CD14-positive monocyte (primary cell): ENCODE results near the gene ABHD5. TPM values are rescaled to one million over a fixed set of nuclear protein-coding genes. Genes with fewer than 3 reads are reported as not detected.

ENCODE experiments used
- DNase-seq, 3 donors: peaks; one replicate each; pipeline ENCODE4 v3.0.0-alpha.2; 2011 to 2022
- H2AFZ ChIP-seq: 2 replicates; pipeline ENCODE4 v1.6.0; 2012; ENCODE audit warnings: mild to moderate bottlenecking, low read depth, low read length, inconsistent platforms; ENCODE audit not compliant: insufficient read depth, poor library complexity, severe bottlenecking
- H3K27ac ChIP-seq, 2 donors: 1 replicate in 1 of 2; 2 replicates in 1 of 2; pipeline ENCODE4 v1.5.1; 2012 to 2013; ENCODE audit warnings: low read length in 2 of 2, control low read depth in 1 of 2, inconsistent platforms in 1 of 2, low read depth in 1 of 2, mild to moderate bottlenecking in 1 of 2
- H3K27me3 ChIP-seq, 2 donors: one replicate each; pipeline versions ENCODE4 v1.6.0 to v1.6.1; 2011 to 2013; ENCODE audit warnings: low read length in 2 of 2; ENCODE audit not compliant: control insufficient read depth in 2 of 2, insufficient read depth in 2 of 2
- H3K36me3 ChIP-seq, 2 donors: replicated peaks in 1 of 2; 1 replicate in 1 of 2; 2 replicates in 1 of 2; pipeline versions ENCODE4 v1.5.1 to v1.6.1; 2012 to 2013; ENCODE audit warnings: low read length in 2 of 2, control low read depth in 1 of 2, inconsistent platforms in 1 of 2, mild to moderate bottlenecking in 1 of 2; ENCODE audit not compliant: insufficient read depth in 2 of 2, control insufficient read depth in 1 of 2
- H3K4me1 ChIP-seq, 2 donors: 1 replicate in 1 of 2; 2 replicates in 1 of 2; pipeline versions ENCODE4 v1.5.1 to v1.6.1; 2012 to 2013; ENCODE audit warnings: low read length in 2 of 2, control low read depth in 1 of 2, inconsistent platforms in 1 of 2, mild to moderate bottlenecking in 1 of 2, moderate library complexity in 1 of 2; ENCODE audit not compliant: insufficient read depth in 2 of 2, control insufficient read depth in 1 of 2
- H3K4me2 ChIP-seq: replicated peaks from 2 replicates; pipeline ENCODE3; 2012; ENCODE audit warnings: low read length, moderate library complexity, mild to moderate bottlenecking; ENCODE audit not compliant: poor library complexity, severe bottlenecking; ENCODE audit errors: extremely low read depth
- H3K4me3 ChIP-seq, 3 experiments: fragments of 200-600 bp in 1 of 3; sonication (generic) in 1 of 3; replicated peaks in 1 of 3; 1 replicate in 2 of 3; 2 replicates in 1 of 3; pipeline ENCODE4 v1.5.1; 2011 to 2013; ENCODE audit warnings: low read length in 3 of 3, mild to moderate bottlenecking in 3 of 3, control low read depth in 2 of 3, low read depth in 2 of 3, inconsistent platforms in 1 of 3, moderate library complexity in 1 of 3
- H3K79me2 ChIP-seq: 2 replicates; pipeline ENCODE4 v1.6.0; 2012; ENCODE audit warnings: mild to moderate bottlenecking, control low read depth, inconsistent platforms, low read length, moderate library complexity; ENCODE audit not compliant: insufficient read depth
- H3K9ac ChIP-seq: 2 replicates; pipeline ENCODE4 v1.6.0; 2017; ENCODE audit warnings: low read length, mild to moderate bottlenecking; ENCODE audit not compliant: insufficient read depth, poor library complexity, severe bottlenecking
- H3K9me3 ChIP-seq, 2 donors: replicated peaks in 1 of 2; 1 replicate in 1 of 2; 2 replicates in 1 of 2; pipeline versions ENCODE4 v1.5.1 to v1.6.1; 2012 to 2013; ENCODE audit warnings: low read length in 2 of 2, control low read depth in 1 of 2; ENCODE audit not compliant: control insufficient read depth in 1 of 2, insufficient read depth in 1 of 2
- H4K20me1 ChIP-seq: 2 replicates; pipeline ENCODE4 v1.6.0; 2012; ENCODE audit warnings: mild to moderate bottlenecking, low read length, control low read depth, moderate library complexity; ENCODE audit not compliant: insufficient read depth
- H3K27ac Mint-ChIP-seq, 7 donors: one replicate each; pipeline ENCODE4 v1.8.0; 2020; ENCODE audit warnings: mild to moderate bottlenecking in 7 of 7, mixed read lengths in 7 of 7, moderate library complexity in 6 of 7, inconsistent platforms in 2 of 7
- H3K27me3 Mint-ChIP-seq, 3 donors: one replicate each; pipeline ENCODE4 v1.8.0; 2021 to 2022; ENCODE audit warnings: low read depth in 3 of 3, mild to moderate bottlenecking in 3 of 3, mixed read lengths in 3 of 3, moderate library complexity in 3 of 3, inconsistent platforms in 1 of 3
- H3K36me3 Mint-ChIP-seq, 2 donors: one replicate each; pipeline ENCODE4 v1.8.0; 2020; ENCODE audit warnings: mixed read lengths in 2 of 2, inconsistent platforms in 1 of 2, mild to moderate bottlenecking in 1 of 2
- H3K4me1 Mint-ChIP-seq: one replicate; pipeline ENCODE4 v1.8.0; 2020; ENCODE audit warnings: mild to moderate bottlenecking, mixed read lengths
- H3K4me3 Mint-ChIP-seq, 2 donors: one replicate each; pipeline ENCODE4 v1.8.0; 2020; ENCODE audit warnings: mild to moderate bottlenecking in 2 of 2, mixed read lengths in 2 of 2, moderate library complexity in 1 of 2
- H3K9me3 Mint-ChIP-seq, 7 donors: one replicate each; pipeline ENCODE4 v1.8.0; 2020 to 2022; ENCODE audit warnings: mixed read lengths in 7 of 7, mild to moderate bottlenecking in 6 of 7, moderate library complexity in 6 of 7, inconsistent platforms in 2 of 7
- WGBS: methylation state at CpG from one replicate; pipeline ENCODE4 v1.1.5; 2013; ENCODE audit warnings: missing lambda C conversion rate; ENCODE audit not compliant: insufficient coverage; 5-methylcytosine and 5-hydroxymethylcytosine counted together
- intact Hi-C, 2 donors: fragments of 100-400 bp; cut with micrococcal nuclease; formaldehyde crosslinking; loops; one replicate each; pipeline versions ENCODE4 v1.15.0 to v1.15.1; 2023
- polyA plus RNA-seq, 3 donors: library from polyadenylated mRNA; depleted of rRNA in 1 of 3; unstranded in 2 of 3; stranded (reverse) in 1 of 3; fragments of 300-500 nt in 2 of 3; fragments of >200 nt in 1 of 3; fragmentation: Illumina TruSeq in 2 of 3; gene quantifications; 1 replicate in 2 of 3; 2 replicates in 1 of 3; pipeline ENCODE4 v1.2.3, GENCODE V29; 2012 to 2021
- TF ChIP-seq, protein P1 (sequence below): fragments of 200-600 bp; IDR thresholded peaks from one replicate; pipeline ENCODE4 v1.8.0; 2022; ENCODE audit warnings: antibody characterized with exemption, mild to moderate bottlenecking

ABHD5 gene
- polyA plus RNA-seq, 3 donors, result 32.9 to 40.0 (median 34.5) TPM

DNA sequence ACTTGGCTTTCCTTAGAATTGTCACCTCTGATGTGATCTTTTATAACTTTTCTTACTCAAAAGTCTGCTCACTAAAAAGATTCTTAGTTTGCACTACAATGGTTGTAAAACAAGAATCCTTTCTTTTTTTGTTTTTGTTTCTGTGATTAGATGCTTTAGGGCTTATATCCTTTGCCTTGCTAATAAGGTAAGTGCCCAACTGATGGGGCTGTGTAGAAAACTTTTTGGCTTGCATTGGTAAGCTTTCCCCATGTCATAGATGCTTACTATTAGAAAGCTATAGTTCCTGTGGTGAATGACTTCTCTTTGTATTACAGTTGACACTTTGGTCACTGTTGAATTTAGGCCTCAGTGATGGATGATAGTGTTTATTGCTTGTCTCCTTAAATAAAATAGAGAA lies 5.1 kb downstream of the ABHD5 start:
- no peaks in the 10 kb centered on the region for H3K27me3 ChIP-seq
- TF ChIP-seq, protein P1, sequence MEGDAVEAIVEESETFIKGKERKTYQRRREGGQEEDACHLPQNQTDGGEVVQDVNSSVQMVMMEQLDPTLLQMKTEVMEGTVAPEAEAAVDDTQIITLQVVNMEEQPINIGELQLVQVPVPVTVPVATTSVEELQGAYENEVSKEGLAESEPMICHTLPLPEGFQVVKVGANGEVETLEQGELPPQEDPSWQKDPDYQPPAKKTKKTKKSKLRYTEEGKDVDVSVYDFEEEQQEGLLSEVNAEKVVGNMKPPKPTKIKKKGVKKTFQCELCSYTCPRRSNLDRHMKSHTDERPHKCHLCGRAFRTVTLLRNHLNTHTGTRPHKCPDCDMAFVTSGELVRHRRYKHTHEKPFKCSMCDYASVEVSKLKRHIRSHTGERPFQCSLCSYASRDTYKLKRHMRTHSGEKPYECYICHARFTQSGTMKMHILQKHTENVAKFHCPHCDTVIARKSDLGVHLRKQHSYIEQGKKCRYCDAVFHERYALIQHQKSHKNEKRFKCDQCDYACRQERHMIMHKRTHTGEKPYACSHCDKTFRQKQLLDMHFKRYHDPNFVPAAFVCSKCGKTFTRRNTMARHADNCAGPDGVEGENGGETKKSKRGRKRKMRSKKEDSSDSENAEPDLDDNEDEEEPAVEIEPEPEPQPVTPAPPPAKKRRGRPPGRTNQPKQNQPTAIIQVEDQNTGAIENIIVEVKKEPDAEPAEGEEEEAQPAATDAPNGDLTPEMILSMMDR, result no peak
- peaks cover 48% of the 10 kb centered on the region for H4K20me1 ChIP-seq
- H3K9me3 ChIP-seq, result no peaks in the 10 kb centered on the region
- H3K4me3 ChIP-seq, result peak overlapping the region in 1 of 3 experiments; percentile 41
- Mint-ChIP-seq H3K36me3 (peaks cover 22 to 24% of the 10 kb centered on the region in 2 donors), H3K9me3 (no peaks in the 10 kb centered on the region), H3K27me3 (no peaks in the 10 kb centered on the region), H3K4me1 (peaks cover 57% of the 10 kb centered on the region), H3K4me3 (no peak overlapping the region), H3K27ac (peak overlapping the region; percentile 81 to 92 (median 89))
- H3K79me2 ChIP-seq, result peaks cover 94% of the 10 kb centered on the region
- H2AFZ ChIP-seq, result no peak overlapping the region
- peak overlapping the region in 1 of 2 donors; percentile 70 for H3K27ac ChIP-seq
- peak overlapping the region; percentile 13 for H3K4me2 ChIP-seq
- H3K4me1 ChIP-seq, result peaks cover 42 to 56% of the 10 kb centered on the region in 2 donors
- H3K9ac ChIP-seq, result no peak overlapping the region
- intact Hi-C loops, result loop anchor here in 1 of 2 donors (10.0 kb wide), 1 partner anchor 411 kb away; the partner anchor contains the start of gene SNRK
- peak in 1 of 3 donors; percentile 24 for DNase-seq
- peaks cover 4 to 23% of the 10 kb centered on the region in 2 donors for H3K36me3 ChIP-seq

DNA sequence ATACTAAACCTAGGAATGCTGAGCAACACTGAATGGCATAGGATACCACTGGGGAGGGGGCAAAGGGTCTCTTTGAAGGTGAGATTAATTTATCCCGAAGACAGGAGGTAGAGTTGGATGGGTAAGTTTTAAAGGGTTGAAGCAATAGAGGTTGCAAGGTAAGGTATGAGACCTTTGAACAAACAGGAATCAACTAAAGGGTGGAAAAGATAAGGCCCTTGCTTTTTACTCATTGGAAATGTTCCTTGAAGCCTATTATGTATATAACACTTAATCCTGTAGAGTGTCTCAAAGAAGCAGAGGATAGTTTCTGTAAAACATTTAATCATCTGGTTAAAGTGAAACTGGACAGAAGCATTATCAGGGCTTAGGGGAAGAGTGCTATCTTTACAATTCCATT lies 5.7 kb downstream of the ABHD5 start:
- Histone ChIP-seq H3K4me3 (peak overlapping the region in 1 of 3 experiments; percentile 19), H3K9me3 (no peaks in the 10 kb centered on the region), H2AFZ (no peak overlapping the region), H3K9ac (no peak overlapping the region), H3K36me3 (peaks cover 9 to 29% of the 10 kb centered on the region in 2 donors), H3K4me2 (peak overlapping the region; percentile 13), H3K27me3 (no peaks in the 10 kb centered on the region), H4K20me1 (peaks cover 48% of the 10 kb centered on the region), H3K79me2 (peaks cover 92% of the 10 kb centered on the region), H3K27ac (peak overlapping the region in 1 of 2 donors; percentile 70), H3K4me1 (peaks cover 42 to 56% of the 10 kb centered on the region in 2 donors)
- Mint-ChIP-seq H3K4me1 (peaks cover 57% of the 10 kb centered on the region), H3K27me3 (no peaks in the 10 kb centered on the region), H3K9me3 (no peaks in the 10 kb centered on the region), H3K36me3 (peaks cover 27 to 29% of the 10 kb centered on the region in 2 donors), H3K27ac (peak overlapping the region; percentile 81 to 92 (median 89)), H3K4me3 (peak overlapping the region in 1 of 2 donors; percentile 49)
- TF ChIP-seq, protein P1, result no peak
- no peak for DNase-seq
- WGBS, result no CpG with 5 or more reads among the region's 1 CpG
- intact Hi-C loops, result loop anchor here in 1 of 2 donors (10.0 kb wide), 1 partner anchor 412 kb away; the partner anchor contains the start of gene SNRK
